Keratinocyte (primary cell): ENCODE data around the gene MFSD6L. TPM values are rescaled to one million over a fixed set of nuclear protein-coding genes. Genes with fewer than 3 reads are reported as not detected.

Experiments
- DNase-seq: peaks from one replicate; pipeline ENCODE4 v3.0.0-alpha.2; 2011; ENCODE audit warnings: low read depth, missing footprints, low spot score
- FAIRE-seq: peaks from 2 replicates; lab custom pipeline; 2011; peaks lifted over from hg19 to GRCh38; lab: Jason Lieb, UNC
- H2AFZ ChIP-seq: 2 replicates; pipeline ENCODE4 v1.6.0; 2012; ENCODE audit warnings: low read length, control low read depth, inconsistent platforms; ENCODE audit not compliant: control insufficient read depth
- H3K27ac ChIP-seq: 2 replicates; pipeline ENCODE4 v1.5.1; 2011; ENCODE audit warnings: low read length; ENCODE audit not compliant: control insufficient read depth, insufficient read depth
- H3K27me3 ChIP-seq: 3 replicates; pipeline ENCODE4 v1.6.0; 2011; ENCODE audit warnings: low read length; ENCODE audit not compliant: control insufficient read depth, insufficient read depth; ENCODE audit errors: extremely low read depth
- H3K36me3 ChIP-seq, 2 experiments: 2 replicates in 1 of 2; 3 replicates in 1 of 2; pipeline ENCODE4 v1.5.1; 2011; ENCODE audit warnings: low read length in 2 of 2, mild to moderate bottlenecking in 1 of 2; ENCODE audit not compliant: control insufficient read depth in 2 of 2, insufficient read depth in 2 of 2; ENCODE audit errors: extremely low read depth in 1 of 2
- H3K4me1 ChIP-seq: 3 replicates; pipeline ENCODE4 v1.5.1; 2011; ENCODE audit warnings: low read length; ENCODE audit not compliant: control insufficient read depth, insufficient read depth; ENCODE audit errors: extremely low read depth
- H3K4me2 ChIP-seq: 3 replicates; pipeline ENCODE4 v1.6.0; 2011; ENCODE audit warnings: low read depth, low read length; ENCODE audit not compliant: control insufficient read depth, insufficient read depth; ENCODE audit errors: extremely low read depth
- H3K4me3 ChIP-seq, 3 experiments: fragments of 200-600 bp in 1 of 3; sonication (generic) in 1 of 3; 2 replicates in 2 of 3; 3 replicates in 1 of 3; pipeline ENCODE4 v1.5.1; 2011 to 2016; ENCODE audit warnings: low read length in 3 of 3, mild to moderate bottlenecking in 3 of 3, control low read depth in 2 of 3, inconsistent platforms in 1 of 3, low read depth in 1 of 3, mixed read lengths in 1 of 3, mixed run types in 1 of 3, moderate library complexity in 1 of 3; ENCODE audit not compliant: control insufficient read depth in 2 of 3, insufficient read depth in 2 of 3; ENCODE audit errors: extremely low read depth in 1 of 3
- H3K79me2 ChIP-seq: 2 replicates; pipeline ENCODE4 v1.6.0; 2012; ENCODE audit warnings: low read length; ENCODE audit not compliant: control insufficient read depth, insufficient read depth
- H3K9ac ChIP-seq: 3 replicates; pipeline ENCODE4 v1.6.0; 2011; ENCODE audit warnings: low read length; ENCODE audit not compliant: control insufficient read depth, insufficient read depth; ENCODE audit errors: extremely low read depth
- H3K9me1 ChIP-seq: 3 replicates; pipeline ENCODE4 v1.6.0; 2011; ENCODE audit warnings: low read length; ENCODE audit not compliant: control insufficient read depth, insufficient read depth; ENCODE audit errors: extremely low read depth
- H3K9me3 ChIP-seq: 2 replicates; pipeline ENCODE4 v1.5.1; 2012; ENCODE audit warnings: low read depth, low read length; ENCODE audit not compliant: control insufficient read depth
- H4K20me1 ChIP-seq: 3 replicates; pipeline ENCODE4 v1.6.0; 2011; ENCODE audit warnings: low read length; ENCODE audit not compliant: control insufficient read depth, insufficient read depth; ENCODE audit errors: extremely low read depth
- EZH2 ChIP-seq: IDR thresholded peaks from one replicate; pipeline ENCODE4 v1.6.1; 2012; ENCODE audit warnings: inconsistent platforms, mild to moderate bottlenecking, low read length, moderate library complexity
- dilution Hi-C: fragments of 300-500 bp; cut with MboI; formaldehyde crosslinking; loops from one replicate; pipeline ENCODE4 v1.7.0; 2020; ENCODE audit warnings: low sequenced_read_pairs; ENCODE audit not compliant: extremely low pct_ligation_motif_present
- polyA plus RNA-seq, 5 experiments: library from polyadenylated mRNA; depleted of rRNA in 3 of 5; stranded (reverse) in 3 of 5; stranded (forward) in 1 of 5; unstranded in 1 of 5; fragments of >200 nt; gene quantifications; 1 replicate in 1 of 5; 2 replicates in 3 of 5; 3 replicates in 1 of 5; pipeline versions ENCODE4 v1.2.1 to v1.2.3, GENCODE V29; 2011 to 2012; ENCODE audit warnings: missing spikeins in 2 of 5, low read depth in 1 of 5, low replicate concordance in 1 of 5
- TF ChIP-seq, protein P1 (sequence below), 3 experiments: IDR thresholded peaks in 1 of 3; conservative IDR thresholded peaks in 1 of 3; optimal IDR thresholded peaks in 1 of 3; 2 replicates in 2 of 3; 3 replicates in 1 of 3; pipeline versions ENCODE3 to v1.5.1; 2011; ENCODE audit warnings: low read length in 3 of 3, mild to moderate bottlenecking in 3 of 3, moderate library complexity in 2 of 3, control low read depth in 1 of 3, inconsistent platforms in 1 of 3; ENCODE audit not compliant: insufficient read depth in 2 of 3; ENCODE audit errors: extremely low read depth in 1 of 3

Gene MFSD6L
- polyA plus RNA-seq, 1 donor (not counting 4 experiments of a cell fraction or from before 2014, with no cell fraction given) = not detected

DNA sequence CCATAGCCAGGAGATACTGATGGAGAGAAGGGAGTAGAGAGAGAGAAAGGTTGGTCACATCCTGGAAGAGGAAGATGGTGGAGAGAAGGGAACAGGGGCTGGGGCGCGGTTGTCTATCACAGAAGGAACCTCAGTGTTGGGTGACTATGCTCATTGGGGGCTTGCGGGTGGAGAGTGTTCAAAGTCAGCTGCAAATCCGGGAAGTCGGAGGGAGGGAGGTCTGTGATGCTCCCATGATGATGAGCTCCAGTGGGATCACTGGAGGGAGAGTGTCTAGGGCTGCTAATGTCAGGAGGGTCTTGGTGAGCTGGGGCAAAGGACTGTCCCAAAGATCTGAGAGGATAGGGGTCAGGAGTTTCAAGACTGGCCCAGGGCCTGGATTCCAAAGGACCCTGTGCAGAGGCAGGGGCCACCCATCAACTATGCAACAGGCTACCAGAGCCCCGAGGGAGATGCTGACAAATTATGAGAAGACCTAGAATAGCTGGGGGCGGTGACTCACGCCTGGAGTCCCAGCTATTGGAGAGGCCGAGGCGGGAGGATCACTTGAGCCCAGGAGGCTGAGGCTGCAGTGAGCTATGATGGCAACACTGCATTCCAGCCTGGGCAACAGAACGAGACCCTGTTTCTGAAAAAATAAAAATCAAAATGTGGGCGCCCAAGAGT lies 43.4 kb downstream of the MFSD6L start:
- no peak overlapping the region for H2AFZ ChIP-seq
- no peaks in the 10 kb centered on the region for H3K27me3 ChIP-seq
- no peaks in the 10 kb centered on the region for H3K36me3 ChIP-seq
- no peak for DNase-seq
- TF ChIP-seq EZH2 = no peak
- TF ChIP-seq, protein P1, sequence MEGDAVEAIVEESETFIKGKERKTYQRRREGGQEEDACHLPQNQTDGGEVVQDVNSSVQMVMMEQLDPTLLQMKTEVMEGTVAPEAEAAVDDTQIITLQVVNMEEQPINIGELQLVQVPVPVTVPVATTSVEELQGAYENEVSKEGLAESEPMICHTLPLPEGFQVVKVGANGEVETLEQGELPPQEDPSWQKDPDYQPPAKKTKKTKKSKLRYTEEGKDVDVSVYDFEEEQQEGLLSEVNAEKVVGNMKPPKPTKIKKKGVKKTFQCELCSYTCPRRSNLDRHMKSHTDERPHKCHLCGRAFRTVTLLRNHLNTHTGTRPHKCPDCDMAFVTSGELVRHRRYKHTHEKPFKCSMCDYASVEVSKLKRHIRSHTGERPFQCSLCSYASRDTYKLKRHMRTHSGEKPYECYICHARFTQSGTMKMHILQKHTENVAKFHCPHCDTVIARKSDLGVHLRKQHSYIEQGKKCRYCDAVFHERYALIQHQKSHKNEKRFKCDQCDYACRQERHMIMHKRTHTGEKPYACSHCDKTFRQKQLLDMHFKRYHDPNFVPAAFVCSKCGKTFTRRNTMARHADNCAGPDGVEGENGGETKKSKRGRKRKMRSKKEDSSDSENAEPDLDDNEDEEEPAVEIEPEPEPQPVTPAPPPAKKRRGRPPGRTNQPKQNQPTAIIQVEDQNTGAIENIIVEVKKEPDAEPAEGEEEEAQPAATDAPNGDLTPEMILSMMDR (optimal IDR thresholded peaks at IDR 0.05 in 1 of 3, IDR thresholded peaks at IDR 0.05 in 1 of 3, conservative IDR thresholded peaks at IDR 0.05 in 1 of 3; ENCODE audit: extremely low read depth in 1 of 3, insufficient read depth in 2 of 3, low read length in 3 of 3) = no peak
- no peaks in the 10 kb centered on the region for H3K79me2 ChIP-seq
- H3K4me3 ChIP-seq = no peak overlapping the region
- FAIRE-seq = no peak
- no peaks in the 10 kb centered on the region for H4K20me1 ChIP-seq
- no peak overlapping the region for H3K4me2 ChIP-seq
- no peaks in the 10 kb centered on the region for H3K9me3 ChIP-seq
- H3K27ac ChIP-seq = no peak overlapping the region
- H3K4me1 ChIP-seq = no peaks in the 10 kb centered on the region
- no peaks in the 10 kb centered on the region for H3K9me1 ChIP-seq
- no peak overlapping the region for H3K9ac ChIP-seq
- dilution Hi-C loops = no loop called here

DNA sequence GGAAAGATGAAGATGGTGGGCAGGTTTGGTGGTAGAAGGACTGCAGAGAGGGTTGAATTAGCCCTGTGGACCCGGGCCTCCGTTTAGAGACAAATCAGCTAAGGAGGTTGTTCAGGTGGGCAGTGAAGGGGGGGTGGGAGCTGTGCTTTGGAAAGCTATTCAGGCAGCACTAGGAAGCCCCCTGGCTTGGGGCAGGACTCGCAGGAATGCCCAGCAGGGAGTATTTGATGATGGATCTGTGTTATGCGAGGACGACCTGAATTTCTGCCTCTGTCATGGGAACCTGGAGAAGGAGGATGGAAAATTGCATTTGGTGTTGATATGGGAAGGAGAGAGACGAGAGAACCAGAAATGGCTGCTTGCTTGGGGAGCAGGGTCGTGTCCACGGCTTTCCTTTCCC lies 44.3 kb downstream of the MFSD6L start:
- no peaks in the 10 kb centered on the region for H3K36me3 ChIP-seq
- DNase-seq = no peak
- no peak overlapping the region for H3K9ac ChIP-seq
- H2AFZ ChIP-seq = no peak overlapping the region
- FAIRE-seq = no peak
- H3K4me1 ChIP-seq = no peaks in the 10 kb centered on the region
- dilution Hi-C loops = no loop called here
- H3K4me2 ChIP-seq = no peak overlapping the region
- H3K27ac ChIP-seq = no peak overlapping the region
- H3K9me3 ChIP-seq = no peaks in the 10 kb centered on the region
- no peaks in the 10 kb centered on the region for H3K79me2 ChIP-seq
- no peak overlapping the region for H3K4me3 ChIP-seq
- H3K9me1 ChIP-seq = no peaks in the 10 kb centered on the region
- no peaks in the 10 kb centered on the region for H4K20me1 ChIP-seq
- TF ChIP-seq EZH2 = no peak
- TF ChIP-seq, protein P1 (optimal IDR thresholded peaks at IDR 0.05 in 1 of 3, IDR thresholded peaks at IDR 0.05 in 1 of 3, conservative IDR thresholded peaks at IDR 0.05 in 1 of 3; ENCODE audit: extremely low read depth in 1 of 3, insufficient read depth in 2 of 3, low read length in 3 of 3) = no peak
- no peaks in the 10 kb centered on the region for H3K27me3 ChIP-seq
